Measurements from ENCODE around the gene NSMCE4A.
"Not testable (repeated sequence)": the region's sequence is repeated elsewhere in the genome, so short reads cannot be mapped to it uniquely, and the experiment has no call there.

NSMCE4A gene

GRCh38 chr10:121941532-121941931, 33.5 kb downstream of the NSMCE4A start:
- H3K9ac ChIP-seq, result no peak overlapping the region
- TF ChIP-seq CTCF (IDR thresholded peaks at IDR 0.05), result no peak

GRCh38 chr10:121936295-121936694, 38.7 kb downstream of the NSMCE4A start:
- H2AFZ ChIP-seq, result no peak overlapping the region
- TF ChIP-seq CTCF (IDR thresholded peaks at IDR 0.05), result no peak
- no peak overlapping the region for H3K9ac ChIP-seq
- H3K4me1 ChIP-seq, result no peaks in the 10 kb centered on the region
- no peak overlapping the region for H3K4me2 ChIP-seq (ENCODE audit: low read length)
- H3K9me3 ChIP-seq (ENCODE audit: control insufficient read depth, low read length), result no peaks in the 10 kb centered on the region
- H3K4me3 ChIP-seq (ENCODE audit: low read depth, low read length), result no peak overlapping the region
- H3K79me2 ChIP-seq, result no peaks in the 10 kb centered on the region
- H3K36me3 ChIP-seq (ENCODE audit: control insufficient read depth, insufficient read depth, low read length), result no peaks in the 10 kb centered on the region
- H3K27me3 ChIP-seq (ENCODE audit: control insufficient read depth, insufficient read depth, low read length), result no peaks in the 10 kb centered on the region
- H3K27ac ChIP-seq, result no peak overlapping the region

More at GRCh38 chr10:121941532-121941931, 33.5 kb downstream of the NSMCE4A start:
- Histone ChIP-seq H3K36me3 (ENCODE audit: control insufficient read depth, insufficient read depth, low read length) (no peaks in the 10 kb centered on the region), H3K4me3 (ENCODE audit: low read depth, low read length) (no peak overlapping the region), H3K9me3 (ENCODE audit: control insufficient read depth, low read length) (no peaks in the 10 kb centered on the region), H3K27ac (no peak overlapping the region), H2AFZ (no peak overlapping the region), H3K4me1 (no peaks in the 10 kb centered on the region), H3K79me2 (no peaks in the 10 kb centered on the region), H3K27me3 (ENCODE audit: control insufficient read depth, insufficient read depth, low read length) (no peaks in the 10 kb centered on the region), H3K4me2 (ENCODE audit: low read length) (no peak overlapping the region)

GRCh38 chr10:121935702-121936101, 39.3 kb downstream of the NSMCE4A start:
- Histone ChIP-seq H3K79me2 (no peaks in the 10 kb centered on the region), H3K4me1 (no peaks in the 10 kb centered on the region), H3K9me3 (ENCODE audit: control insufficient read depth, low read length) (no peaks in the 10 kb centered on the region), H3K9ac (no peak overlapping the region), H3K36me3 (ENCODE audit: control insufficient read depth, insufficient read depth, low read length) (no peaks in the 10 kb centered on the region), H3K27me3 (ENCODE audit: control insufficient read depth, insufficient read depth, low read length) (no peaks in the 10 kb centered on the region), H2AFZ (no peak overlapping the region), H3K4me3 (ENCODE audit: low read depth, low read length) (no peak overlapping the region), H3K4me2 (ENCODE audit: low read length) (no peak overlapping the region), H3K27ac (no peak overlapping the region)
- no peak for TF ChIP-seq CTCF (IDR thresholded peaks at IDR 0.05)

- H3K9ac ChIP-seq; H3K27ac ChIP-seq; H3K79me2 ChIP-seq; H3K27me3 ChIP-seq (ENCODE audit: control insufficient read depth, insufficient read depth, low read length); H3K36me3 ChIP-seq (ENCODE audit: control insufficient read depth, insufficient read depth, low read length); H3K9me3 ChIP-seq (ENCODE audit: control insufficient read depth, low read length); H2AFZ ChIP-seq; H3K4me3 ChIP-seq (ENCODE audit: low read depth, low read length); H3K4me2 ChIP-seq (ENCODE audit: low read length): not testable (repeated sequence)
- H3K4me1 ChIP-seq, result peaks cover 11% of the 10 kb centered on the region
Measured at GRCh38 chr10:121930268-121931085, 44.5 kb downstream of the NSMCE4A start.

- not testable (repeated sequence) for H3K9me3 ChIP-seq (ENCODE audit: control insufficient read depth, low read length); H3K9ac ChIP-seq; H3K36me3 ChIP-seq (ENCODE audit: control insufficient read depth, insufficient read depth, low read length); H3K4me2 ChIP-seq (ENCODE audit: low read length); H3K27ac ChIP-seq; H3K79me2 ChIP-seq; H3K4me3 ChIP-seq (ENCODE audit: low read depth, low read length); H2AFZ ChIP-seq; H3K27me3 ChIP-seq (ENCODE audit: control insufficient read depth, insufficient read depth, low read length)
- H3K4me1 ChIP-seq, result peaks cover 11% of the 10 kb centered on the region
Measured at GRCh38 chr10:121929585-121930267, 45.3 kb downstream of the NSMCE4A start.

Measured in parathyroid adenoma (tissue), 2 donors.